ENCODE results near the gene CAPN7.

Gene CAPN7

DNA sequence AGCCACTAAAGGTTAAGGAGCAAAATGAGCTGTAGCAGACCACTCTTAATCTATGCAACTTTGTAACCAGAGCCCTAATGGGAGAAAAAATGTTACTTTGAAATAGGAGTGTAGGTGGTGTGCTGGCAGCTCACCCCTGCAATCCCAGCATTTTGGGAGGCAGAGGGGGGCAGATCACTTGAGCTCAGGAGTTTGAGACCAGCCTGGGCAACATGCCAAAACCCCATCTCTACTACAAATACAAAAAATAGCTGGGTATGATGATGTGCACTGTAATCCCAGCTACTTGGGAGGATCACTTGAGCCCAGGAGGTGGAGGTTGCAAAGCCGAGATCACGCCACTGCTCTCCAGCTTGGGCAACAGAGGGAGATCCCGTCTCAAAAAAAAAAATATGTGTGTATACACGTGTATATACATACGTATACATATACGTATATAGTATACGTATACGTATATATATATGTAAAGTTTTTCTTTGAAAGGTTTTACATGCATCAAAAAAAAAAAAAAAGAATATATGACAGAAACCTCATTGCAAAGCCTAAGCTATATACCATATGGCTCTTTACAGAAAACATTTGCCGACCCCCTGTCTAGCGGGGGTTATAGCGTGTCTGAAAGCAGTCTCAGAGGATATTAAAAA is 15.7 kb downstream of the CAPN7 start:
- no peak overlapping the region for H3K4me2 ChIP-seq (ENCODE audit: low read depth, low read length, poor library complexity, severe bottlenecking)
- H3K9ac ChIP-seq (ENCODE audit: low read length), result no peak overlapping the region
- no peak overlapping the region for H3K27ac ChIP-seq (ENCODE audit: low read depth, low read length)
- H3K36me3 ChIP-seq (ENCODE audit: low read length), result peaks cover 50% of the 10 kb centered on the region
- no peak overlapping the region for H3K4me3 ChIP-seq (ENCODE audit: insufficient read depth, low read length, poor library complexity, severe bottlenecking)
- no peaks in the 10 kb centered on the region for H3K9me3 ChIP-seq (ENCODE audit: insufficient read depth, low read length)
- no peaks in the 10 kb centered on the region for H4K20me1 ChIP-seq (ENCODE audit: low read depth, low read length)
- TF ChIP-seq EZH2phosphoT487 (conservative IDR thresholded peaks at IDR 0.05; ENCODE audit: low read length), result no peak
- TF ChIP-seq, protein P1, sequence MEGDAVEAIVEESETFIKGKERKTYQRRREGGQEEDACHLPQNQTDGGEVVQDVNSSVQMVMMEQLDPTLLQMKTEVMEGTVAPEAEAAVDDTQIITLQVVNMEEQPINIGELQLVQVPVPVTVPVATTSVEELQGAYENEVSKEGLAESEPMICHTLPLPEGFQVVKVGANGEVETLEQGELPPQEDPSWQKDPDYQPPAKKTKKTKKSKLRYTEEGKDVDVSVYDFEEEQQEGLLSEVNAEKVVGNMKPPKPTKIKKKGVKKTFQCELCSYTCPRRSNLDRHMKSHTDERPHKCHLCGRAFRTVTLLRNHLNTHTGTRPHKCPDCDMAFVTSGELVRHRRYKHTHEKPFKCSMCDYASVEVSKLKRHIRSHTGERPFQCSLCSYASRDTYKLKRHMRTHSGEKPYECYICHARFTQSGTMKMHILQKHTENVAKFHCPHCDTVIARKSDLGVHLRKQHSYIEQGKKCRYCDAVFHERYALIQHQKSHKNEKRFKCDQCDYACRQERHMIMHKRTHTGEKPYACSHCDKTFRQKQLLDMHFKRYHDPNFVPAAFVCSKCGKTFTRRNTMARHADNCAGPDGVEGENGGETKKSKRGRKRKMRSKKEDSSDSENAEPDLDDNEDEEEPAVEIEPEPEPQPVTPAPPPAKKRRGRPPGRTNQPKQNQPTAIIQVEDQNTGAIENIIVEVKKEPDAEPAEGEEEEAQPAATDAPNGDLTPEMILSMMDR (IDR thresholded peaks at IDR 0.05; ENCODE audit: insufficient read depth, low read length, poor library complexity, severe bottlenecking), result no peak
- no peaks in the 10 kb centered on the region for H3K79me2 ChIP-seq (ENCODE audit: insufficient read depth, low read length)
- peaks cover 20% of the 10 kb centered on the region for H3F3A ChIP-seq (ENCODE audit: insufficient read depth)
- H3K27me3 ChIP-seq (ENCODE audit: low read length), result no peaks in the 10 kb centered on the region
- no peak overlapping the region for H2AFZ ChIP-seq (ENCODE audit: low read depth, low read length, severe bottlenecking)
- H3K9me2 ChIP-seq (replicated peaks; ENCODE audit: insufficient read depth, low read length), result no peaks in the 10 kb centered on the region

- no peak for TF ChIP-seq EZH2phosphoT487 (conservative IDR thresholded peaks at IDR 0.05; ENCODE audit: low read length)
- peaks cover 10% of the 10 kb centered on the region; the same call in 1 of the 2 replicates for H3F3A ChIP-seq (ENCODE audit: insufficient read depth)
- H3K27me3 ChIP-seq (ENCODE audit: low read length), result no peaks in the 10 kb centered on the region
- no peak overlapping the region for H2AFZ ChIP-seq (ENCODE audit: low read depth, low read length, severe bottlenecking)
- H4K20me1 ChIP-seq (ENCODE audit: low read depth, low read length), result no peaks in the 10 kb centered on the region
- H3K79me2 ChIP-seq (ENCODE audit: insufficient read depth, low read length), result no peaks in the 10 kb centered on the region
- no peak overlapping the region for H3K9ac ChIP-seq (ENCODE audit: low read length)
- H3K27ac ChIP-seq (ENCODE audit: low read depth, low read length), result no peak overlapping the region
- no peak overlapping the region for H3K4me3 ChIP-seq (ENCODE audit: insufficient read depth, low read length, poor library complexity, severe bottlenecking)
- H3K4me2 ChIP-seq (ENCODE audit: low read depth, low read length, poor library complexity, severe bottlenecking), result no peak overlapping the region
- H3K9me3 ChIP-seq (ENCODE audit: insufficient read depth, low read length), result no peaks in the 10 kb centered on the region
- peaks cover 54% of the 10 kb centered on the region for H3K36me3 ChIP-seq (ENCODE audit: low read length)
- no peaks in the 10 kb centered on the region for H3K9me2 ChIP-seq (replicated peaks; ENCODE audit: insufficient read depth, low read length)
Observed at GRCh38 chr3:15223685-15224572, 17.9 kb downstream of the CAPN7 start.

GRCh38 chr3:15228147-15228546 is 22.1 kb downstream of the CAPN7 start:
- TF ChIP-seq, protein P1 (IDR thresholded peaks at IDR 0.05; ENCODE audit: insufficient read depth, low read length, poor library complexity, severe bottlenecking), result no peak
- TF ChIP-seq EZH2phosphoT487 (conservative IDR thresholded peaks at IDR 0.05; ENCODE audit: low read length), result no peak
- no peaks in the 10 kb centered on the region for H3K9me3 ChIP-seq (ENCODE audit: insufficient read depth, low read length)
- H3K4me2 ChIP-seq (ENCODE audit: low read depth, low read length, poor library complexity, severe bottlenecking), result no peak overlapping the region
- no peak overlapping the region for H3K9ac ChIP-seq (ENCODE audit: low read length)
- no peaks in the 10 kb centered on the region for H3K79me2 ChIP-seq (ENCODE audit: insufficient read depth, low read length)
- no peaks in the 10 kb centered on the region for H4K20me1 ChIP-seq (ENCODE audit: low read depth, low read length)
- H3K4me3 ChIP-seq (ENCODE audit: insufficient read depth, low read length, poor library complexity, severe bottlenecking), result no peak overlapping the region
- peaks cover 51% of the 10 kb centered on the region for H3K36me3 ChIP-seq (ENCODE audit: low read length)
- no peak overlapping the region for H3K27ac ChIP-seq (ENCODE audit: low read depth, low read length)
- H3F3A ChIP-seq (ENCODE audit: insufficient read depth), result peaks cover 10% of the 10 kb centered on the region; the same call in 1 of the 2 replicates
- H3K9me2 ChIP-seq (replicated peaks; ENCODE audit: insufficient read depth, low read length), result no peaks in the 10 kb centered on the region
- no peak overlapping the region for H2AFZ ChIP-seq (ENCODE audit: low read depth, low read length, severe bottlenecking)
- H3K27me3 ChIP-seq (ENCODE audit: low read length), result no peaks in the 10 kb centered on the region
